DMS114 treated with DMSO at 0.1 percent for 48 hours (cell line): ENCODE data around the gene PDE4A.
"Not testable (repeated sequence)": the region's sequence is repeated elsewhere in the genome, so short reads cannot be mapped to it uniquely, and the experiment has no call there.

Experiments used
- DNase-seq: peaks from one replicate; lab custom pipeline; 2025; ENCODE audit not compliant: unreplicated experiment; lab: John Stamatoyannopoulos, UW

PDE4A gene

DNA sequence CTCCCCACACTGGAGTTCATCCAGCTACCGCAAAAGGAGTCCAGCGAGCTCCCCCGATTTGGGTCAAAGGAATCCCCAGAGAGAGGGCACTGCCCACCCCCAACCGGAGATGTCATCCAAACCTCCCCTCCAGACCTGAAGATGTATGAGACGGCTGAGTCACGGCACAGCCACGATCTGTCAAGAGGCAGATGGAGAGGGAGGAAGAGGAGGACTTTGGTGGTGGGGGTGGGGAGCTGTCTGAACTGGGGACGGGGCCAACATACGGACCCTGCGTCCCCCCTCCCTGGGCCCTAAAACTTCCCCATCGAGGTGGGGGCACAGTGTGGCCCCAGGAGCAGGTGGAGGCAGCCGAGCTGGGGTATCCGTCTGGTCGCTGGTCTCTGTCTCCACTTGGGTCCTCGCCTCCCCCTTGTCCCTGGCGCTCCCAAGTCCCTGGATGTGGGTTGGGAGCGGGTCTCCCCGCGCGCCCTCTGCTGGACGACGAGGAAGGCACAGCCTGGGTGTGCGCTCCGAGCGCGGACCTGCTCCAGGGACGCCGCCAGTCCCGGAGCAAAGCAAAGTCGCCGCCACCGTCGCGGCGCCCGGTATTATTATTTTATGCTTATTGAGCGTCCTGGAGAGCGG lies 3.8 kb downstream of the PDE4A start:
- DNase-seq = peak; percentile 40

DNA sequence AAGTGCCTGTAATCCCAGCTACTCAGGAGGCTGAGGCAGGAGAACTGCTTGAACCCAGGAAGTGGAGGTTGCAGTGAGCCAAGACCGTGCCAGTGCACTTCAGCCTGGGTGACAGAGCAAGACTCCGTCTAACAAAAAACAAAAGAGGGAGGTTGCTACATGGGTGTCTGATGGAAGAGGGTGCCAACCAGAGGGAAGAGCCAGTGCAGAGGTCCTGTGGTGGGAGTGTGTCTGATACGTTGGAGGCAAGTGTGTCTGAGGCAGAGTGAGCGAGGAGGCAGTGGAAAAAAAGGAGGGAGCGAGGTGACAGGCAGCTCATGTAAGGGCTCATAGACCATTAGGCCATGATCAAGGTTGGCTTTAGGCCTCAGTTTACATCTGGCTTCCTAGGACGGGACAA lies 6.8 kb downstream of the PDE4A start:
- no peak for DNase-seq

DNA sequence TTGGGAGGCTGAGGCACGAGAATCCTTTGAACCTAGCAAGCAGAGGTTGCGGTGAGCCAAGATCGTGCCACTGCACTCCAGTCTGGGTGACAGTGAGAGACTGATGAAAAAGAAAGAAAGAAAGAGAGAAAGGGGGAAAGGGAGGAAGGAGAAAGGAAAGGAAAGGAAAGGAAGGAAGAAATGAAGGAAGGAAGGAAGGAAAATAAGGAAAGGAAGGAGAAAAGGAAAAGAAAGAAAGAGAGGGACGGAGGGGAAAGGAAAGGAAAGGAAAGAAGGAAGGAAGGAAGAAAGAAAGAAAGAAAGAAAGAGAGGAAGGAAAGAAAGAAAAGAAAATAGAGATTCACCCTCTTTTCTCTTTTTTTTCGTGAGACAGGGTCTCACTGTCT lies 8.7 kb downstream of the PDE4A start:
- DNase-seq = no peak

DNA sequence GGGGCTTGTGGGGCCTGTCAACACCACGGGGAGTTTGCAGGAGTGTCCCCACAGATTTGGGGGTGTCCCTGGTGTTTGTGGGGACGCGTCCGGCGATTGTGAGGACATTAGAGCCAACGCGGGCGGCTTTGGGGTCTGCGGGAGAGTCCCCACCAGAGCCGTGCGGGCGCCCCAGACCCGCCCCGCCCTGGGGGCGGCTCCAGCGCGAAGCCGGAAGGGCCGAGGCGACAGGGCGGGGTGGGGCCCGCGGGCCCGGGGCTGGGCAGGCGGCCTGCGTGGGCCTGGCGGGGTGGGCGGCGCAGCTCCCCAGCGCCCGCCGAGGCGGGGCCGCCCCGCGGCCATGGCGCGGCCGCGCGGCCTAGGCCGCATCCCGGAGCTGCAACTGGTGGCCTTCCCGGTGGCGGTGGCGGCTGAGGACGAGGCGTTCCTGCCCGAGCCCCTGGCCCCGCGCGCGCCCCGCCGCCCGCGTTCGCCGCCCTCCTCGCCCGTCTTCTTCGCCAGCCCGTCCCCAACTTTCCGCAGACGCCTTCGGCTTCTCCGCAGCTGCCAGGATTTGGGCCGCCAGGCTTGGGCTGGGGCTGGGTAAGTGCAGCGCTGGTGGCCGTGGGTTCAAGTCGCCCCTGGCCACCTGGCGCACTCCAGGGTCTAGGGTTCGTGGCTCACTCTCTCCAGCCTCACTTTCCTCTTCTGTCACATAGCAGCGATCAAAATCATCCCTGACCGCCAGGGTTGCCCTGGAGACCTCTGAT lies 10.3 kb downstream of the PDE4A start:
- DNase-seq = no peak

DNA sequence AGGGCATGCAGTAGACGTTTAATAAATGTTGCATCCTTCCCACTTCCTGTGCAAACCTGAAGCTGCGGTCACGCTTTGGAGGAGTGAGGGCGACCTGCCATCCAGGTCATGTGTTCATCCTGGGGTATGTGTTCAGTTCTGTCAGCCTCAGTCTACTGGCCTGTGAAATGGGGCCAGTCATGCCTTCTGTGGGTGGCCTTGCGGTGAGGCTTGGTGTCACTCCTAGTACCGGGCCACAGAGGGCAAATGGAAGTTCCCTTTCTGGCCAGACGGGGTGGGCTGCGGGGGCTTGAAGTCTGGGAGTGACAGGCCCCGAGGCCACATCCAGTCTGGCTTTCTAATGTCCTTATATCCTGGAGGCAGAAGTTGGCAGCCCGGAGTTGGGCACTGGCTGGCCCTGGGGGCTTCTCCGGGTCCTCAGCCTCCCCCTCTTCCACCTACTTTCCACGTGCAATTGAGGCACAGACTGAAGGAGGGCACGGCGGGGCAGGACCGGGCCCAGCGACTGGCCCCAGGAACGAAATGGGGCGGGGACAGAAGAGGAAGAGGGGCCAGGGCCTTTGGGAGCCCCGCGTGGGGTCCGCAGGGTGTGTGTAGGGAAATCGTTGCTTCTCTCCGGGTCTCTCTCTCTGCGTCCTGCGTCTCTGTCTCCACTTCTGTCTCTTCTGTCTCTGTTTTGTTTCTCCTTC lies 11.1 kb downstream of the PDE4A start:
- DNase-seq = no peak

DNA sequence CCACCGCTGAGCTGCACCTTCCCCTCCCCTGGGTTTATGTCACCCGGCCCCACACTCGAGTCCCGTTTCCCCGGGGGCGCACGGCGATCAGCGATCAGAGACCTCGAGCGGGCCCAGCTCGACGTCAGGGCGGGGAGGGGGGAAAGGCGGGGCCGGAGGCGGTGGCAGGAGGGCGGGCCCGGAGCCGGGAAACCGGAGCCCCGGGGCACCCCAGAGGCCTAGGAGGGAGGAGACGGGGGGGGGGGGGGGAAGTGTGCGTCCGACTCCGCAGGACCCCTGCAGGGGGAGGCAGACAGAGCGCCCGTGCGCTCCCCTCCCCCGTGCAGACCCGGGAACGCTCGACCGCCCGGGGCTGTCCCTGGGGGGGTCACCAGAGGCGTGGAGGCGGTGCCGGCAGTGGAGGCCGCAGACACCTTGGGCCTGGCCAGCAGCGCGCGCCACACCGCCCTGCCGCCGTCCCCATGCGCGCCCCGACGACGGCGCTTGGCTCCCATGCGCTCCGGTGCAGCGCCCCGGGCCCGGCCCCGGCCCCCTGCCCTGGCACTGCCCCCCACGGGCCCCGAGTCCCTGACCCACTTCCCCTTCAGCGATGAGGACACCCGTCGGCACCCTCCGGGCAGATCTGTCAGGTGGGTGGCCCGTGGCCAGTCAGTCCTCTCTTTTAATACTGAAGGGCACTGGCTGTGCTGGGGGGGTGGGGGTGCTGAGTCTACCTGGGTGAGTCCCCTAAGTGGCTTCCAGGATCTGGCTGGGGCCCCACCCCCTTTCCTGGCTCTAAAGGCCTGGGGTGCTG lies 11.8 kb downstream of the PDE4A start:
- no peak for DNase-seq

DNA sequence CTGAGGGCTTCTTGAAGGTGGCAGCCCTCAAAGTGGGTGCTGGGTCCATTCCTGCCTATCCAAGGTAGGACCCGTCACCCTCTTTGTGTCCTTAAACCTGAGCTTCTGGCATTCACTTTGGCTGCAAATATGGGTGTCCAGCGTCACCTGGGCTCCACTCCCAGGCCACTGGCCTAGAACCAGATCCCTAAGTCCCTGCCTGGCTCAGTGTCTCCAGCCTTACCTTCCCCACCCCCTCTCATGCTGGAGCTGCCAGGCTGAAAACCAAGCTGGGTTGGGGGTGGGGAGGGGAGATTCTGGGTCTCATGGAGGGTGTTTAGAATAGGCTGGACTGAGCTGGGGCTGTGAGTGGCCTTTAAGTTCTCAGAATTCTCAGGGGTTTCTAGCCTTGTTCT lies 12.4 kb downstream of the PDE4A start:
- DNase-seq = no peak

DNA sequence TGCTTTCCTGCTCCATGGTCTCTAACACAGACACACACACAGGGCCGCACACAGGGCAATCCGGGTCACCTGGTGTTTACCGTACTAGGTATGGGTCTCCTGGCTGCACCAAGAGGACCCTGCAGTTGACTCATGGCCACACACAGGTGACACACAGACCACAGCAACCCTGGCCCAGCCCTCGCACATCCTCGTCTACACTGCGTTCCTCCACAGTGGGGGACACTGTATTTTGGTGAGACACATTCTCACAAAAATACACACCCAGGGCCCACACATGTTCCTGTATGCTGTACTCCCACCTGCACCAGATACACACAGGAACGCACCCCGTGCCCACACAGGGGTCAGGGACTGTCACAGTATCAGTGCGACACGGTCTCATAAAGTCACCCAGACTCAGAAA lies 12.8 kb downstream of the PDE4A start:
- no peak for DNase-seq

DNA sequence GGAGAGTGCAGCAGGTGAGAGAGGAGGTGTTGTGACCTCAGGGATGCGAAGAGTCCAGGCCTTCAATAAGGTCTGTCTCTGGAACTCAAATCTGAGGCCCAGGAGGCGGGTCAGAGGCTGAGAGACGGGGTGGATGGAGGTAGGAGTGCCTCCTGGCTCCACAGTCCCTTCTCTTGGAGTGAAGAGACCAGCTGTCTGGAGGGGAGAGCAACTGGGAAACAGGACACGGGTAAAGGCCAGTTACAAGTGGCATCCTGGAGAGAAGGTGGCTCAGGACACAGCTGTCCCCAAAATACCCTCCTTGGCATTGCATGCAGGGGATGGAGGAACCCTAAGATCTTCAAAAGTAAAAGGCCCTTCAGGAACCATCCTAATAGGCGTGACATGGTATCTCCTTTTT lies 19.2 kb downstream of the PDE4A start:
- DNase-seq = no peak

DNA sequence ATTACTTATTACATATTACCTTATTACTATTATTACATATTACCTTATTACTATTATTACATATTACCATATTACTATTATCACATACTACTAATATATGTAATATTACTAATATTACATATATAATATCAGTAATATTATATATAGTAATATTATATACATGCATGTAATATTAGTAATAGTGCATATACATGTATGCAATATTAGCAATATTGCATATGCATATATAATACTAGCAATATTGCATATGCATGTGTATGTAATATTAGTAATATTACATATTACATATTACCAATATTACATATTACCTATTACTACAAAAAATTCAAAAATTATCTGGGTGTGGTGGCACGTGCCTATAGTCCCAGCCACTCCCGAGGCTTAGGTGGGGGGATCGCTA lies 22.4 kb downstream of the PDE4A start:
- no peak for DNase-seq

DNA sequence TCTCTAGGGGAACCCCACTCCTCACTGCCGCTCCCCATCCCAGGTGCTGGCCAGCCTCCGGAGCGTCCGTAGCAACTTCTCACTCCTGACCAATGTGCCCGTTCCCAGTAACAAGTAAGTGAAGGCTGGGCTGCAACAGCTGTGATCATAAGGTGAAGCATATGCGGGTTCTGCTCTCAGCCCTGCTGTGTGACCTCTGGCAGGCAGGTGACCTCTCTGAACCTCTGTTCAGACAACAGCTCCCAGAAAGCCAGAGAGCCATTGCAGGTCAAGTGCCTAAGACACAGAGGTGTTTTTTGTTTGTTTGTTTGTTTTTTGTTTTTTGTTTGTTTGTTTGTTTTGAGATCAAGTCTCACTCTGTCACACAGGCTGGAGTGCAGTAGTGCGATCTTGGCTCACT lies 28.7 kb downstream of the PDE4A start:
- no peak for DNase-seq

DNA sequence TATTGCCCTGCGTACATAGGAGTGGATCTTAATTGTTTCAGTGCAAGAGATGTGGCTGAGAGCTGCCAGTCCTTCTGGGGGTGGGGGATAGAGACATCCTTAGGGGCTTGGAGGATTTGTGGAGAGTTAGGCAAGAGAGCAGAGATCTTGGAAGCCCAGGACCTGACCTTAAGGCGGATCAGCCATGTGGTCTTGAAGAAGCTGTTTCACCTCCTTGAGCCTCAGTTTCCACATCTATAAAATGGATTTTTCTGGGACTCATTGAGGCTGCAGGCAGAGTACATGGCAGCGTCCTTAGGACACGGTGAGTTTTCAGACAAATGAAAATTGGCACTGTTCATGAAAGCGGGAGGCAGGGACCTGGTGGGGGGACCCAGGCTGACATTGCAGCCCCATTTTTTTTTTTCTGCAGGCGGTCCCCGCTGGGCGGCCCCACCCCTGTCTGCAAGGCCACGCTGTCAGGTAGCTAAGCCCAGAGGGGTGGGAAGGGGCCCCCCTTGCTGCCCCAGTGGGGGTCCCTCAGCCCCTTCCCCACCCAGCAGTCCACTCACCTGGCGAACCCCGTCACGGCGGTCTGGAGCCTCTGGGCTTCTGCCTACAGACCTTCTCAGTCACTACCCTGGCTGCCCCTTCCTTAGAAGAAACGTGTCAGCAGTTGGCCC lies 30.0 kb downstream of the PDE4A start:
- no peak for DNase-seq

DNA sequence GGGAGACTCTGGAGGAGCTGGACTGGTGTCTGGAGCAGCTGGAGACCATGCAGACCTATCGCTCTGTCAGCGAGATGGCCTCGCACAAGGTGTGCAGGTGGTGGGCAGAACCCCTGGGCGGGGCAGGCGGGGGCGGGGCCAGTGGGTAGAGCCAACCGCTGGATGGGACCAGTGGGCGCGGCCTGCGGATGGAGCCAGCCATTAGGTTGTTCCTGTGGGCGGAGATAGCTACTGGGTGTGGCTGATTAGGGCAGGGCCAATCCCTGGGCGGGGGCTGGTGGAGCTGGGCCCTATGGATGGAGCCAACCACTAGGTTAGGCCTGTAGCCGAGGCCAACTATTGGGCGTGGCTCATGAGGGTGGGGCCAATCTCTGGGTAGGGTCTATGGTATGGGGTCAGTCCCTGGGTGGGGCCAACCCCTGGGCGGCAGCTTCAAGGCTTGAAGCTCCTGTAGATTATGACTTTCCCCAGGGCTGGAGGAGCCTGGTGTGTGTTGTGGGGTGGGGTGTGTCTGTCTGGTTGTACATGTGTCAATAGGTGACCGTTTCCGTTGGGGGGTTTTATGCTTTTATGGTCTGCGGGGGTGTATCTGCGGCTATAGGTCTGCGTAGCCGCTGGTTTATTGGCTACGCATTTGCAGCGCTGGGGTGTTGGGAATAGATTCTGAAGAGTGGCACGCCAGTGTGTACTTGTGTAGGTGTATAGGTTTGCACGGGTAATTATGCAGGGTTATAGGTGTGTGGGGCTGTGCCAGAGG lies 30.7 kb downstream of the PDE4A start:
- DNase-seq = no peak

DNA sequence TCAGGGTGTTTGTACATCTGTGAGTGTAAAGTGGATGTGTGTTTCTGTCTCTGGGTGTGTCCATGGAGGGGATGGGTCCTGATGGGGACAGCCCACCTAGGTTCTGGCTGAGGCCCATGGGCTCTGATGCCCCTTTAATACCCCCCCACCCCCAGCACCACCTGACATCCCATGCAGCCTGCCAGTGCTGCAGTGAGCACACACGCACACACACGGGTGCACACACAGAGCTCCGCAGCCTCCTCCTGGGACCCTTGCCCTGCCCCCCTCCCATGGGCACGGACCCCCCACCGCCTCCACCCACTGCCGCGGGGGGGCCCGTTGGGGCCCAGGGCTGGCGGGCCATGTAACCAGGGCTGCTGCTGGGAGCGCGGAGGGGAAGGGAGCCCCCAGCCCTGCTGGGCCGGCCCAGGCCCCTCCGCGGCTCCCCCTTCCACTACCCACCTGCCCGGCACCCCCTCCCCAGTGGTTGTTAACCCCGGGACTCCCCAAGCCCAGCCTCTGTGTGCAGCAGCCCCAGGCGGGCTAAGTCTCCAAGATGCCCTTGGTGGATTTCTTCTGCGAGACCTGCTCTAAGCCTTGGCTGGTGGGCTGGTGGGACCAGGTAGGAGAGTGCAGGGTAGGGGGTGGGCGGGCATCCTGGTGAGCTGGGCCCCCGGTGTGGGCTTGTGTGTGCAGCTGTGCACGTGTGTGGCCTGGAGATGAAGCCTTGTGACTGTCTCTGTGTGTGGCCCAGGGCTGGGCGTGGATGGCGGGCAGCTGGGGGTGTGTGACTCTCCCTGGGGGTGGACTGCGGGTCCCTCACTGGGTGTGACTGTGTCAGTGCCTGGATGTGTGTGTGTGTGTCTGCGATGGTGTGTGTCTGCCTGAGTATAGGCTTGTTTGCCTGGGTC lies 32.6 kb downstream of the PDE4A start:
- DNase-seq = no peak

DNA sequence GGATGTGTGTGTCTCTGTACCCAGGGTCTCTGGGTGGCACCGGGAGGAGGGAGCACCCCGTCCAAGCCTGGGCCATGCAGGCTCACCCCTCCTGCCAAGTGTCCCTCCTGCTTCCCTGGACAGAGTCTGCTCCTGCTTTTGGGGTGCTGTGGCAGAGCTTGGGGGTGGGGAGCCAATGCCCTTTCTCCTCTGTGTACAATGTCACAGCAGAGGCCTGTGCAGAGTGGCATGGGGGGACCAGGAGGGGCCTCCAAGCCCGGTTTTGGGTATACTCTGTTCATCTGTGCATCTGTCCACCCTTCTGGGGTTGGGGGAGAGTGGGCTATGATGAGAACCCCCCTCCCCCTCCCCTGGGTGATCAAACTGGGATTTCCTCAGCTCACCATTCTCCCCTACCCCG lies 33.5 kb downstream of the PDE4A start:
- DNase-seq = no peak

DNA sequence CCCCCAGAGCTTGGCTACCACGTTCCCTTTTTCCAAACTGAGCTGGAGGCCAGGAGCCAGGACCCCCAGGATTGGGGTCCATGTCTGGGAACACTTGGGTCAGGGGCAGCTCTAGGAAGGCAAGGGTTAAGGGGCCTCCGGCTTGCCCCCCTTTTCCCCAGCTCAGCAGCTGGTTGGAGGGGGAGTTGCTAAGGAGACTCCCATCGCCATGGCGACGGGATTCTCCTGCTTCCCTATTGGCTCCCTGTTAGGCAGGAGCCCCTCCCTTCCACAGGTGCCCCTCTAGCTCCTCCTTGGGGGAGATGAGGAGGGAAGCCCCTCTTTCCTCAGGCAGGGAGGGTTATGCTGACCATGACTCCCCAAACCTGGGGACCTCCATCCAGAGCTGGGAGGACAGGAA lies 33.9 kb downstream of the PDE4A start:
- DNase-seq = no peak

DNA sequence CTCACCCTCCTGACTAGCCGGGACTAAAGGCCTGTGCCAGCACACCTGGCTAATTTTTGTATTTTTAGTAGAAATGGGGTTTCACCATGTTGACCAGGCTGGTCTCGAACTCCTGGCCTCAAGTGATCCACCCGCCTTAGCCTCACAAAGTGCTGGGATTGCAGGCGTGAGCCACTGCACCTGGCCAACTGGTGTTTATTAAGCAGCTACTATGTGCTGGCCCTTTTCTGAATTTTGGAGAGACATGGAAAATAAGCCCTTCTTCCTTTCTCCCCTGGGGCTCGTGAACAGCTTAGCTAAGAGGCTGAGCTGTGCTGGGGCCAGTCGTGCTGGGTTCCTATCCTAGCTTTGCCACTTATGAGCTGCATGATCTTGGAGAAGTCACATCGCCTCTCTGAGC lies 38.4 kb downstream of the PDE4A start:
- not testable (repeated sequence) for DNase-seq

DNA sequence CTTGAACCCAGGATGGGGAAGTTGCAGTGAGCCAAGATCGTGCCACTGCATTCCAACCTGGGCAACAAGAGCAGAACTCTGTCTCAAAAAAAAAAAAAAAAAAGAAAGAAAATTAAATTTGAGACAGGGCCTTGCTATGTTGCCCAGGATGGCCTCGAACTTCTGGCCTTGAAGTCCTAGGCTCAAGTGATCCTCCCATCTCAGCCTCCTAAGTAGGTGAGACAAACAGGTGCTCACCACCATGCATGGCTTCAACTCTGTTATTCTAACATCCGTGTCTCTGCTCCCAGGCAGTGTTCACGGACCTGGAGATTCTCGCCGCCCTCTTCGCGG lies 40.3 kb downstream of the PDE4A start:
- DNase-seq = no peak
